ENCODE results near the gene B4GALT3.

B4GALT3 gene

DNA sequence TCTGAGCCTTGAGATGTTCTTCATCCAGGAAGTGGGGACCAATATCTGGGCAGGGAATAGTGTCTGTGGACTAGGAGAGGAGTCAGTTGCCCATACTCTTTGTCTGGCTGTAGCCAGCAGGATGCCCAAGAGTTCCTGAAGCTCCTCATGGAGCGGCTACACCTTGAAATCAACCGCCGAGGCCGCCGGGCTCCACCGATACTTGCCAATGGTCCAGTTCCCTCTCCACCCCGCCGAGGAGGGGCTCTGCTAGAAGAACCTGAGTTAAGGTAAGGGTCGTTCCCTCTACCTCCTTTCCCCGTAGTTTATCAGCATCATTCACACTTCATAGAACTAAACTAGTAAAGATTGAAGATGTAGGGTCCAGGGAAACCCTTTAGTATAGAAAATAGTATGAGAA lies 14.5 kb downstream of the B4GALT3 start:
- no peak for DNase-seq (ENCODE audit: low spot score)

DNA sequence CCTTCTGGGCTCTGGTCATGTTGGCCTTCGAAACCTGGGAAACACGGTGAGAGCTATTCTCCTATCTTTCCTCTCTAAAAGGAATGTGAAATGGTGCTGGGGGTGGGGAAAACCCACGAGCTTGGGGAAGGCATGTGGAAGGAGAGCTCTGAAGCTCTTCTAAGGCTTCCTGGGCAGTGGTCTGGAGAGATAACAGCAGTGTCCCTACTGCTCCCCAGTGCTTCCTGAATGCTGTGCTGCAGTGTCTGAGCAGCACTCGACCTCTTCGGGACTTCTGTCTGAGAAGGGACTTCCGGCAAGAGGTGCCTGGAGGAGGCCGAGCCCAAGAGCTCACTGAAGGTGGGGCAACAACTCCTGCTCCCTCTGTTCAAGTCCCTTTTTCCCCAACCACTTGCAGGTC lies 15.3 kb downstream of the B4GALT3 start:
- DNase-seq (ENCODE audit: low spot score): no peak

DNA sequence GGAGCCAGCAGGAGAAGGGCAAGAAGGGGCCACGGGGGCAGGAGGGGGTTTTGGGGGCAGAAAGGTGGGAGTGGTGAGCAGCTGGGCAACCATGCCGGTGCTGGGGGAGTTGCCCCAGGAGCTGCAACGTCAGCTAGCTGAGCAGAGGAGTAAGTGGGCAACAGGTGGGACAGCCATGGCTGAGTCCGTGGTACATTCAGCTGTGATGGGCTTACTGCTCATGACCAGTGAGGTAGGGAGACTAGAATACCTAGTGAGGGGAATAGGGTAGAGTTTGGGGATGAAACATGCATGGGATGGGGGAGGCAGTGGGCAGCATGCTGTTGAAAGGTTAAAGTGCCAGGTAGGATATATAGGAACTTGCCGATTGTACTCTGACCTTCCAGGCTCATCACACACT lies 15.7 kb downstream of the B4GALT3 start:
- no peak for DNase-seq (ENCODE audit: low spot score)

DNA sequence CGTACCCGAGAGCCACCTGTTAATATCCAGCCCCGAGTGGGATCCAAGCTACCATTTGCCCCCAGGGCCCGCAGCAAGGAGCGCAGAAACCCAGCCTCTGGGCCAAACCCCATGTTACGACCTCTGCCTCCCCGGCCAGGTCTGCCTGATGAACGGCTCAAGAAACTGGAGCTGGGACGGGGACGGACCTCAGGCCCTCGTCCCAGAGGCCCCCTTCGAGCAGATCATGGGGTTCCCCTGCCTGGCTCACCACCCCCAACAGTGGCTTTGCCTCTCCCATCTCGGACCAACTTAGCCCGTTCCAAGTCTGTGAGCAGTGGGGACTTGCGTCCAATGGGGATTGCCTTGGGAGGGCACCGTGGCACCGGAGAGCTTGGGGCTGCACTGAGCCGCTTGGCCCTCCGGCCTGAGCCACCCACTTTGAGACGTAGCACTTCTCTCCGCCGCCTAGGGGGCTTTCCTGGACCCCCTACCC lies 16.6 kb downstream of the B4GALT3 start:
- DNase-seq (ENCODE audit: low spot score): no peak

DNA sequence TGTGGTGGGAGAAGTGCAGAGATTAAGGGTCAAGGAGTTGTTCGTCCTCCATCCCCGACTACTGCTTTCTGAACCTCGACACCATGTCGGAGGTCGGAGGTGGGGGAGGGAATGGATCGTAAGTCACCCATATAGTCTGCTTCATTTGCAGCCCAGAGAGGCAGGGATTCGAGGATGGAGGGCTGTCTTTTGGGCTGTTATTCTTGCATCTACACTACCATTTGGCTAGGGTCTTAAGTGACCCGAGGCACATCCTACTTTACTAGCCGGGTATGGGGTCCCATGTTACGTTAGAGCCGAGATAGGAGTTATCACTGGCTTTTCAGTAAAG lies 17.4 kb downstream of the B4GALT3 start:
- no peak for DNase-seq (ENCODE audit: low spot score)

DNA sequence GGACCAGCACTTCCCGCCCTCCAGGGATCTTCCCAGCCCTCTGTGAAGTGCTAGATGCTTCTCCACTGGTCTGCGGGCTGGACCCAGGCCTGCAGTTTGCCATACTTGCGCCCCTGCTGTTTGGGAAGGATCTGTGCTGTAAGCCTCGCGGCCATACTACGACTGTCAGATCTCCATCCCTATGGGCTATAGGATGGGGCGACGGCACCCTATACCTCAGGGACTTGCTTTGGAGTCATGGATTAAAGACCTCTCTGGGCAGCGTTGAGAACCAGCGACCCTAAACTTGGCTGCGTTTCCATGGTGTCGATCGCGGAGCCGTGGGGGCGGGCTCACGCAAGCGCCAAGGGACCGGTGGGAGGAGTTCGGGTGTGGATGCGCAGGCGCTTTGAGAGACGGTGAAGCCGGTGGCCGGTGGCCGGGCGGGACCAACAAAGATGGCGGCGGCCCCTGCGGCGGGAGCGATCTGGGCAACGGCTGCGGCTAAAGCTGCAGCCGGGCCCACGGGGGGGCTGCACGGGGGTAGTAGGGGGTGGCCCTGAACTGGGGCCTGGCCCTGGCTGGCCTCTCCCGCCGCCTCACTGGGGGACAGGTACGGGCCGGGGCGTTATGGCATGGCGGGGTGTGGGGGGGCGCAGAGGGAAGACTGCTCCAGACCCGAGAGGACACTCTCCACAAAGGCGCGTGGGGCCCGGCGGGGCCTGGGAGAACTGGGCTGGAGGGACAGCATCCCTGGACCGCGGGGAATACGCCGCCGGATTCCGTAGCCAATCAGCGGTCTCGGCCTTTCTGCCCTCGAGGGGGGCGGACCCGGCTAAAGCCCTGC lies 18.0 kb downstream of the B4GALT3 start, which contains the start of gene USP21:
Gene USP21 (plus strand): TSS at position 414 of the 826 bp plus-strand sequence. CDS start 1,141 bp downstream, outside the sequence.
- peak; percentile 99 for DNase-seq (ENCODE audit: low spot score)

DNA sequence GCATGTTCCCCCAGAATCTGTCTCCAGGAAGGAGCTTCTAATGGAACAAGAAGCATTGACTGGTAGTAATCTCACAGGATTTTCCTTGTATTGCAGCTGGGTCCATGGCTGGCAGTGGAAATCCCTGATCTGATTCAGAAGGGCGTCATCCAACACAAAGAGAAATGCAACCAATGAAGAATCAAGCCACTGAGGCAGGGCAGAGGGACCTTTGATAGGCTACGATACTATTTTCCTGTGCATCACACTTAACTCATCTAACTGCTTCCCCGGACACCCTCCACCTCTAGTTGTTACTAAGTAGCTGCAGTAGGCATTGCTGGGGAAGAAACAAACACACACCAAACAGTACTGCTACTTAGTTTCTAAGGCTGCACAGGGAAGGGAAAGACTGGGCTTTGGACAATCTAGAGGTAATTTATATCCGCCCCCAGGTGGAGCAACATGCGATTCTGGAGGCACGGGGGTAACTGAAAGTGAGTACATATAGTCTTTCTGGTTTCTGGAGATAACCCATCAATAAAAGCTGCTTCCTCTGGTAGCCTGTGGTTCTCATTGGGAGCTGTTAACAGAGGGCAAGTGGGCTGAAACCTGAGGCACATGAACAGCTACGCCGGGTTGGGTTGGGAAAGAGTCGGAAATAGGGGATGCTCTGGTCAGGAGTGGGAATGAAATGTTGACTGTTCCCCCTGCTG lies 18.8 kb downstream of the B4GALT3 start:
- DNase-seq (ENCODE audit: low spot score): no peak

DNA sequence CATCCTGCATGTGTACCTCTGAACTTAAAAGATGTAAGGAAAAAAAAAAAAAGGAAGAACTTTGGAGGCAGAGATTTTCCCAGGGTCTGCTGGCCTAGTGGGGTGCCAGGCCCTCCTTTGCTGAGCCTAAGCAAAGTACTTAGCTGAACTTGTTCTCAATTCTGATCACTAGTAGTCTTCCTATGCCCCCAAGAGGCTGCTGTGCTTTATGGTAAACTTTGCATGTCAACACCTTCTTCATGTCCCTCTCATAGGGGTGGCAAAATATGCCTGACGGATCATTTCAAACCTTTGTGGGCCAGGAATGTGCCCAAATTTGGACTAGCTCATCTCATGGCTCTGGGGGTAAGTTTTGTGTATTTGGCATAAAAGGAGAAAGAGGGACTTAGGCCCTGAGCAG lies 19.4 kb downstream of the B4GALT3 start:
- no peak for DNase-seq (ENCODE audit: low spot score)

DNA sequence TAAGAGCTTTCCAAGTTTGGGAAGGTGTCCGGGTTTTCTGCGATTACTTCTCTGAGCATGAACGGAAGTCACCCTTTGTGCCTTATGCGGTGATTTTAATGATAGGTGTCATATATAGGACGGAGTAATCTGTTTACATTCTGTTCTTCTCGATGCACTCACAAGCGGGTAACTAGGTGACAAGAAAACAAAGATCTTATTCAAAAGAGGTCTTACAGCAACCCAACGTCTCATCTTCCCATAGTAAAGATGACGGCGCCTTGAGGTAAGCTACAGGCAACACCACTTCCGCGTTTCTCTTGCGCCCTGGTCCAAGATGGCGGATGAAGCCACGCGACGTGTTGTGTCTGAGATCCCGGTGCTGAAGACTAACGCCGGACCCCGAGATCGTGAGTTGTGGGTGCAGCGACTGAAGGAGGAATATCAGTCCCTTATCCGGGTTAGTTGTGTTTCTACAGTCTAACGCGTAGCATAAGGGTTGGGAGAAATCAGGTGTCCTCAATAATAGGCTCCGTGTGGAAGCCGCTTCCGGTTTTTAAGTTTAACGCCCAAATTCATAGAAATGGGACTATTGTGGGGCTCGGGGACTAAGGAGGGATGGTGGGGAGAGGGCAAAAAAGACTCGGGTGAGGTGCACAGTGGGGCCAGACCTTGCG lies 23.5 kb downstream of the B4GALT3 start, which contains the start of gene UFC1:
Gene UFC1 (plus strand): TSS at position 297 of the 656 bp plus-strand sequence. CDS start 20 bp downstream, at position 317.
- peak; percentile 87 for DNase-seq (ENCODE audit: low spot score)

DNA sequence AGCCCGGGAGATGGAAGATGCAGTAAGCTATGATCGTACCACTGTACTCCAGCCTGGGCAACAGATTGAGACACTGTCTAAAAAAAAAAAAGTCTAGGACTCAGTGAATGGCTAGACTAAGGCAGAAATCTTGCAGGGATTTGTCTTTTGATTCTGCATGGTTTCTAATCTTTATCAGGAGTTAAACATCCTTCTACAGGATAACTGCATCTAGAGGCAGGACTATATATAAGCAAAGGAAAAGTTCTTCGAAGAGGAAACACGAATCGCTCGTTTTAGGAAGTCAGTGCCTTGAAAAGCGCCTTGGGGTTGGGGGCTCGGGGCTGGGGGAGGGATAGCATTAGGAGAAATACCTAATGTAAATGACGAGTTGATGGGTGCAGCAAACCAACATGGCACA lies 24.1 kb downstream of the B4GALT3 start:
- DNase-seq (ENCODE audit: low spot score): no peak

DNA sequence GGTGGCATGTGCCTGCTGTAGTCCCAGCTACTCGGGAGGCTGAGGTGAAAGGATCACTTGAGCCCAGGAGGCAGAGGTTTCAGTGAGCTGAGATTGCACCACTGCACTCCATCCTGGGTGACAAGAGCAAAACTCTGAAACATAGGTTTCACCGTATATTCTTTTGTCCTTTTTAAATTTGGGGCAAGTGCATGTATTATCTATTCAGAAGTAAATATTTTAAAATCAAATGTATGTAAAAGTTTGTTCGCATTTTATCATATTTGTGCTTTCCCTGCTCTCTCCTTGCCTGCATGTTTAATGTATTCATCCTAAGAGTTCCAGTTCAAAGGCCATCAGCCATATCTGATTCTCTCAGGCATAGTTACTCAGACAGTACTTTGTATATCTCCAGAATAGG lies 31.5 kb downstream of the B4GALT3 start:
- DNase-seq (ENCODE audit: low spot score): no peak

DNA sequence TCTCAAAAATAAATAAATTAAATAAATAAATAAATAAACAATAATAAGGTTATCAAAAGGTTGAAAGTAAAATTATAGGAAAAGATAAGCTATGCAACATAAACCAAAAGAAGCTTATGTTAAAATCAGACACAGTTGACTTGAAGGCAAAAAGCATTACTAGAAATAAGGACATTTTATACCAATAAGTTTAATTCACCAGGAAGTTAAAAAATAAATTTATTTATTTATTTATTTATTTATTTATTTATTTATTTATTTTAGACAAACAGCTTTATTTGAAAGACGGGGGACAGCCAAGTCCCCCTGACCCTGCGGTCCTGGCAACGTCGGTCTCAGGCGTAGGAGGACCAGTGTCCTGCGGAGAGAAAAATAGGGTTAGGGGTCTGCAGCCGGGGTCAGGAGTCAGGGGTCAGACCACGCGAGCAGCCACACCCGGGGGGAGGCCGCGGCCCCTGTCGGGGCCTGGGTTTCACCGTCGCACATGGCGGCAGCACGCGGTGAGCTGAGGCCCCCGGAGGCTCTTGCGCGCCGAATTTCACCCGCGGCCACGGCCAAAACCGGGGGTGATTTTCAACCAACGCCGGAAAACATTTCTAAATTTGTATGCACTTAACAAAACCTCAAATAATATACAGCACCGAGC lies 36.4 kb downstream of the B4GALT3 start:
- no peak for DNase-seq (ENCODE audit: low spot score)

DNA sequence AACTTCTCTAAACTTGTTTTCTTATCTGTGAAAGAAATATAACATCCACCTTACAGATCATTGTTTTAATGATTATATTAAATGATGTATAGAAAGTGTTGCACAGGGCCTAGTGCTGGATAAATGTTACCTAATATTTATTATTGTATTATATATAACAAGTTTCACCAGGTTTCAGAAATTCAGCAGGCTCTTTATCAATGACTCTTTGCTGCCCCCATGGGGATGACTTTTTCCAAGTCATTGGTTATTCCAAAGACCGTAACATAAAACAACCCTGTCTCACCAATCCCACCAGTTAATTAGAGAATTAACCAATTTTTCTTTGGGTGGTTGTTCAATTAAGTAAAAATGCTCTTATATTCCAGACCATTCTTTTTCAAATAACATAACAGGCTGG lies 37.5 kb downstream of the B4GALT3 start:
- peak; percentile 52 for DNase-seq (ENCODE audit: low spot score)

DNA sequence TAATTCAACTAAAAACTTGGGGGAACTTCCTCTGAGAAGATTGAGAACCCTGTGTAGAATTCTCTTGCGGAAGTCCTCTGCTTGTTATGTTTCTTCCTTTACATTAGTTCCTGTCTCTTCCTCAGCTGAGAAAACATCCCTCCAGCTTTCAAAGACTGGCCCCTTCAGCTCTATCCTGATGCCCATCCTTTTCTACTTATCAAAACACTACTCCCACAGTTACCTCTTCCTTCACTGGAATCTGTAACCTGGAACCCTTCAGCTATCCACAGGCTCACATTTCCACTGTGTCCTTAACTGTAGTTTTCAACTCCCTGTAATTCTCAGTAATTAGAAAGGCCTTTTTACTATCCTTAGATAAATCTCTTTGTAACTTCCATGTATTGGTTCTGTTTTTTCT lies 38.9 kb downstream of the B4GALT3 start:
- DNase-seq (ENCODE audit: low spot score): no peak

DNA sequence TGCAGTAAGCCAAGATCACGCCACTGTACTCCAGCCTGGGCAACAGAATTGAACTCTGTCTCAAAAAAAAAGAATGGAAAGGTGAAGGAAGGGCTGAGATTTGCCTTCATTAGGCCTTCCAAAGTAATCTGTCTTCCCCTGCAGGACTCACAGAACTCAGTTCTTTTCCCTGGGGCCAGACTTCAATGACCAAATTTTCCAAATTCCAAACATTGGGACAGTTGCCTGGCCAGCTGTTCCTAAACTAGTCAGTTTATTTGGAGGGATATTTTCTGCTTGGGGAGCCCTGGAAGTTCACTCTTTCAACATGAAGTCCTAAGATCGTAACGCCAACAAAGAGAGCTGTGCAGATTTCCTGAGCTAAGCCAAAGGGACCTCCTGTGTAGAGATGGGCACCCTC lies 39.4 kb downstream of the B4GALT3 start:
- DNase-seq (ENCODE audit: low spot score): no peak

DNA sequence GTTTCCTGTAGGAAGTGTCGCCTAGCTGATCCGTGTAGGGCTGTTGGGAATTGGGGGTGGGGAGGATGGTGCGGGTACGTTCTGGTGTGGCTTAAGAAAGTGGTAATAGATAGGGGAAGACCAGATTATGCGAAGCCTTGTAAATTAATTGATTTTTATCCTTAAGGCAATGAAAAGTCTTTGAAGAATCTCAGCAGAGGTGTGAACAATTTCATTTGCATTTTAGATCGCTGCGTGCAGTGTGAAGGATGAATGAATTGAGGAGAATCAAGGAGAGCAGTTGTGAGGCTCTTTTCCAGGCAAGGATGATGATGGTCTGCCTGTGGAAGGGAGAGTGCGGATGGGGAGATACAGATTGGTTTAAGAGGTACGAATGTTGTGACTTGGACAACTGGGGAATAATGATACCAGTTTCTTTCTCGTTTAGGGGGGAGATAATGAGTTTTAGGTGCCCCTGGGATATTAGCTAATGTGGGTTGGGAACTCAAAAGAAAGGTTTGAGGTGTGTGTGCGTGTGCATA lies 44.0 kb downstream of the B4GALT3 start:
- DNase-seq (ENCODE audit: low spot score): peak; percentile 13

DNA sequence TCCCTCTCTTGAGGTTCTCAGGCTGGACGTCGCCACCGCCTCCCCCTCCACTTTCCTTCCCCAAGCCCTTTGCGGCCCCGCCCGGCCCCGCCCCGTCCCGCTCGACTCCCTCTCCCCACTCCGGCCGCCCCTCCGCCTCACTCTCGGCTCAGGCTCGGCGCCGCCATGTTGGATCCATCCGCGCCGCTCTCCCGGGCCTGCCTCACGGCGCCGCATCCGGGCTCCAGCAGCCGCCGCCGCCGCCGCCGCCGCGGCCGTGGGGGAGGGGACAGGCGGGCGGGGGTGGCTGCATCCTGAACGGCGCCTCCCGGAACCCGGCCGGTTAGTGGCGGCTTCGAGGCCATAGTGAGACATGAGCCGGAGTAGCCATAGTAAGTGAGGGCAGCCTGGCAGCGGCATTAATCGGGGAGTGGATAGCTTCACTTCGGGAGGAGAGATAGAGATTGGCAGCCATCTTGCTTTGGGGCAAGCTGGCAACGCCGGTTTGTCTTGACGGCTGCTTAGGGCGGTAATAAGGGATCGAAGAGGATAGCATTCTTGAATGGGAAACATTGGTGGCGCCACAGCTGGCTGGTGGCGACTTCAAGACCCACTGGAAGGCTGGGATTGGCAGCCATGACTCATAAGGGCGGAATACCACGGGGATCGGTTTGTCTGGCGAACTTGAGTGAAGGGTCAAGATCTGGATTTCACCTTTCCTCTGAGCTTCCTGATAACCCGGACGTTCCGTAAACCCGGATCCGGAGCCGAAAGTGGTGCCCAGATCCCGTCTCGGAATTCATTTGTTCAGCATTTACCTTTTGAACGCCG lies 44.7 kb downstream of the B4GALT3 start, which contains the start of gene DEDD:
Gene DEDD (minus strand): TSS at position 258 of the 810 bp plus-strand sequence. CDS start 8,205 bp downstream, outside the sequence.
- peak; percentile 94 for DNase-seq (ENCODE audit: low spot score)

DNA sequence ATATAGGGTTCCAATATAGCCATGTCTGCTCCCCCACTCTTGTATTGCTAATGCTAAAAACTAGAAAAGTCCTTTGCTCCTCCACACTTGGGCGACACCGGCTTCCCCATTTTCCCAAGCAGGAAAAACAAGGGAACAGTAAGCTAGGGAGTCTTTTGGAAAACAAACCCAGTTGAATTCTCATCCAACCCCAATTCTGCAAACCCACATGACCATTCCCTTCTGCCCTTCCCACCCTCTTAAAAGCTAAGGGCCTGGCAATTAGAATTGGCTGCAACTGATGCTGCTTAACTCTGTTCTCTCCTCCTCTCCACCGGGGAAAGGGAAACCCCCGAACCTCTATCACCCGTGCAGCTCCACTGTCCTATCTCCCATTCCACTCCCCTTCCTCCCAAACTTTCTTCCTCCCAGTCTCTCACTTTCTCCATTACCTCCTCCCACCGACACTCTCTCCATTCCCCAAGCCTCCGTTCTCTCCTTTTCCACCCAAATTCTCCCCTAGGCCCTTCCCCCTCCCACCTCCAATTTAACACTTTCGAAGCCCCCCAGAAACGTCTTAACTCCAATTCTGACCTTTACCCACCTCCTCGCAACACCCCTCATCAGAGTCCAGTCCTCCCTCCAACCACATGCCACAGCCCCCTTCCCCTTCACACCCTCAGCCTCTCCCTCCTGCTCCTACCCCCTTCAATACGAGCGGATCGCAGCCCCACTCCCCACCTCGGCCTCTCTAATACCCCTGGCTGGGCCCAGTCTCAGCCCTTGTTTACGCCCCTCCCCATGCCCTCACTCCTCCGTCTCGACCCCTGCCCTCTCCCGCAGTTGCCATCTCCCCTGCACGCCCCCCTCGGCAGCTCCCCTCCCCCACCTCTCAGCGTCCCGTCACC lies 45.5 kb downstream of the B4GALT3 start:
- peak; percentile 32 for DNase-seq (ENCODE audit: low spot score)

DNA sequence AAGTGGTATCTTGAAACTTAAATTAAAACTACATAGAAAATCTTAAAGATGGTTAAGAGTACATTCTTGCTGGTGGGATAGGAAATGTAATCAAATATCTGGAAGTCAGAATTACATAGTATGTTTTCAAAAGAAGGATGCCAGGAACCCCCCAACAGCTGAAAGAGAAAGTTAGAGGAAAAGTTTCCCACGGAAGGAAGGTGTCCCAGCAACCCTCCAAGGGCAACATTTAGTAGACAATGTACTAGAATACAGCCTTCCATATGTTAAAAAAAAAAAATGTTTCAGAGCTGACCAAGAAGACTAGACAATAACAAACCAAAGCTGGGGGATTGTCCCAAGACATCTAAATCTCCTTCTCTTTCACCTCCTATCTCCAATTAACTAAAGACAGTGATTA lies 47.0 kb downstream of the B4GALT3 start:
- DNase-seq (ENCODE audit: low spot score): no peak

All from AG20443 (cell line).